ENCODE data around the gene IPP. TPM values are rescaled to one million over a fixed set of nuclear protein-coding genes. Genes with fewer than 3 reads are reported as not detected.

The IPP gene
- total and polyA plus RNA-seq, 2 of the 8 experiments (the other 6 are each of a cell fraction or from before 2014, with no cell fraction given), result 1.4 to 5.6 TPM

DNA sequence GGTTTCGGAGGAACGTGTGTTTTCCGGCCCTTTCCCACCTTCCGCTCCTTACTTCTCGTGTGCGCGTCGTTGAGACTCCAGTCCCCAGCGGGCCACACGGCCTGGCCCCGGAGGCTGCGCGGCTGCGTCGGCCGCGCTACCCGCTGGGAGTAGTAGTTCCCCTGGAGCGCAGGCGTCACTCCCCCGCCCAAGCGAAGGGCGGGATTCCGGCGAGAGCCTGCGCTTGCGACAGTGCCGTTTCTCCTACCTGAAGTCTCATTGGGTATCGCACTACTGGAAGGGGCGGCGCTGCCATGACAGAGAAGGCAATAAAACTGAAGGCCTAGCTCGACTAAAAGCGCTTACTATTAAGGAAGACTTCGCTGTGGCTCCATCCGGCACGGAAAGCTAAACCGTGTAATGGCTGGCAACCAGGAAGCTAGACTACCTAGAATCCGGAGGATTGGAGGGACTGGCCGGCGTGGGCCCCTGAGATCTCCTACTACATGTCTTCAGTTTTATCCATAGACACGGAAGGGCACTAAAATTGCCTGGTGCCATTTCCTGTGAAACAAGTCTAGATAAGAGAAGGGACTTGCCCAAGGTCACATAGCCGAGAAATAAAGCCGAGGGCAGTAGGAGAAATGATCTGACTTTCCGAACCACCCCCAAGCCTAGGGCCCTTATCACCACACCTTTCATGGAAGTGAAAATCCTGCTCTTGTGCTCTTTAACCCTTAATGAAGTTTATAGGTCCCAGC is 63.3 kb downstream of the IPP start (continued):
- no peak for TF ChIP-seq HDAC2 (IDR thresholded peaks at IDR 0.05; ENCODE audit: borderline replicate concordance in 1 of 2, low read depth in 2 of 2, low read length in 2 of 2)
- no peak for TF ChIP-seq CHD7 (IDR thresholded peaks at IDR 0.05; ENCODE audit: insufficient replicate concordance, low read length)
- TF ChIP-seq RNF2 (IDR thresholded peaks at IDR 0.05; ENCODE audit: borderline replicate concordance, low read depth, low read length, missing control alignments, poor library complexity, severe bottlenecking), result no peak
- no peak for TF ChIP-seq CTBP2 (IDR thresholded peaks at IDR 0.05; ENCODE audit: borderline replicate concordance, insufficient read depth, insufficient read length, low read length)
- 0 out of 4 replicates have a peak, but pooled peaks have one; percentile 65 to 68 for TF ChIP-seq SIN3A (conservative IDR thresholded peaks at IDR 0.05 in 1 of 2, IDR thresholded peaks at IDR 0.05 in 1 of 2; ENCODE audit: low read depth in 1 of 2, low read length in 2 of 2)
- peak; percentile 69 for TF ChIP-seq MAX (IDR thresholded peaks at IDR 0.05)
